ENCODE results near the gene ZMIZ1.

DNA sequence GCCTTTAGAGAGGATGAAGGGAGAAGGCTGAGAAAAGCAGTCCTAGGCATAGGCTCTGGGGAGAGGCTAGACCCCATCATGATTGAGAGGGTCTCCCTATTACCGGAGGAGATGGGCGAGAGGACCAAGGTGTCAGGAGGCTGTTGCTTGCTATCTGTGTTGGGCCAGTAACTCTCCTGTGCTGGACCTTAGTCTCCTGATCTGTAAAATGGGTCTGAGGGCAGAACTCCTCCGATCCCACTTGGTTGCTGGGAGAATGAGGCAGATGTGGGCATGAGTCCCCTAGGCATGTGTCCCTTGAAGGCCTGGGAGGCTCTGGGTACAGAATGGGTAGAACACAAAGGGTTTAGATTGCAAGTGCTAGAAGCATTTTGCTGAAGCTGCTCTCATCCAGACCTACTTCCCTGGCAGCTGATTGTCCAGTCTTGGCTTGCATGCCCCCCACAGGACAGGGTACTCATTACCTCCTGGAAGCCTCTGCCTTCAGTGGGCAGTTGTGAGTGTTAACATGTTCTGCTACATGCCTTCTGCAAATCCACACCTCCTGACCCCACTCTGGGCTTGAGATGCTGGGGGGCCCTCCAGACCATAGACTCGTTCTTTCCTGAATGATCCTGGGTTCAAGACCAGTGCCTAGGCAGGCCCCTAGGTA, 4.4 kb downstream of the ZMIZ1 start:
- no peak for TF ChIP-seq CTCF (IDR thresholded peaks at IDR 0.05; ENCODE audit: poor library complexity, severe bottlenecking)
- TF ChIP-seq TAF1 (IDR thresholded peaks at IDR 0.05; ENCODE audit: low read depth) = no peak
- TF ChIP-seq POLR2AphosphoS5 (IDR thresholded peaks at IDR 0.05) = no peak
- TF ChIP-seq EZH2 (IDR thresholded peaks at IDR 0.05; ENCODE audit: borderline replicate concordance, insufficient read depth, low read length, poor library complexity, severe bottlenecking) = no peak
- TF ChIP-seq MXI1 (conservative IDR thresholded peaks at IDR 0.05; ENCODE audit: poor library complexity, severe bottlenecking) = no peak
- no peak for TF ChIP-seq RAD21 (conservative IDR thresholded peaks at IDR 0.05)
- TF ChIP-seq, protein P1, sequence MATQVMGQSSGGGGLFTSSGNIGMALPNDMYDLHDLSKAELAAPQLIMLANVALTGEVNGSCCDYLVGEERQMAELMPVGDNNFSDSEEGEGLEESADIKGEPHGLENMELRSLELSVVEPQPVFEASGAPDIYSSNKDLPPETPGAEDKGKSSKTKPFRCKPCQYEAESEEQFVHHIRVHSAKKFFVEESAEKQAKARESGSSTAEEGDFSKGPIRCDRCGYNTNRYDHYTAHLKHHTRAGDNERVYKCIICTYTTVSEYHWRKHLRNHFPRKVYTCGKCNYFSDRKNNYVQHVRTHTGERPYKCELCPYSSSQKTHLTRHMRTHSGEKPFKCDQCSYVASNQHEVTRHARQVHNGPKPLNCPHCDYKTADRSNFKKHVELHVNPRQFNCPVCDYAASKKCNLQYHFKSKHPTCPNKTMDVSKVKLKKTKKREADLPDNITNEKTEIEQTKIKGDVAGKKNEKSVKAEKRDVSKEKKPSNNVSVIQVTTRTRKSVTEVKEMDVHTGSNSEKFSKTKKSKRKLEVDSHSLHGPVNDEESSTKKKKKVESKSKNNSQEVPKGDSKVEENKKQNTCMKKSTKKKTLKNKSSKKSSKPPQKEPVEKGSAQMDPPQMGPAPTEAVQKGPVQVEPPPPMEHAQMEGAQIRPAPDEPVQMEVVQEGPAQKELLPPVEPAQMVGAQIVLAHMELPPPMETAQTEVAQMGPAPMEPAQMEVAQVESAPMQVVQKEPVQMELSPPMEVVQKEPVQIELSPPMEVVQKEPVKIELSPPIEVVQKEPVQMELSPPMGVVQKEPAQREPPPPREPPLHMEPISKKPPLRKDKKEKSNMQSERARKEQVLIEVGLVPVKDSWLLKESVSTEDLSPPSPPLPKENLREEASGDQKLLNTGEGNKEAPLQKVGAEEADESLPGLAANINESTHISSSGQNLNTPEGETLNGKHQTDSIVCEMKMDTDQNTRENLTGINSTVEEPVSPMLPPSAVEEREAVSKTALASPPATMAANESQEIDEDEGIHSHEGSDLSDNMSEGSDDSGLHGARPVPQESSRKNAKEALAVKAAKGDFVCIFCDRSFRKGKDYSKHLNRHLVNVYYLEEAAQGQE (IDR thresholded peaks at IDR 0.05; ENCODE audit: borderline replicate concordance) = no peak
- TF ChIP-seq EP300 (conservative IDR thresholded peaks at IDR 0.05; ENCODE audit: poor library complexity, severe bottlenecking) = no peak
- no peak for TF ChIP-seq SMC3 (conservative IDR thresholded peaks at IDR 0.05; ENCODE audit: poor library complexity)
